Adipocyte (in vitro differentiated cells): ENCODE results near the gene CXCR1.

ENCODE experiments used
- DNase-seq: peaks from one replicate; pipeline ENCODE4 v3.0.0-alpha.2; 2015; ENCODE audit warnings: low read depth
- H3K27me3 ChIP-seq: replicated peaks from 2 replicates; pipeline ENCODE4 v1.7.0; 2013; ENCODE audit warnings: mild to moderate bottlenecking, low read length, moderate library complexity; ENCODE audit not compliant: control insufficient read depth, insufficient read depth
- H3K36me3 ChIP-seq: 2 replicates; pipeline ENCODE4 v1.7.0; 2013; ENCODE audit warnings: low read length, mild to moderate bottlenecking, moderate library complexity; ENCODE audit not compliant: control insufficient read depth, insufficient read depth, severe bottlenecking
- H3K4me1 ChIP-seq: 2 replicates; pipeline ENCODE4 v1.7.0; 2013; ENCODE audit warnings: mild to moderate bottlenecking, low read length, moderate library complexity; ENCODE audit not compliant: control insufficient read depth, insufficient read depth
- H3K4me3 ChIP-seq: 2 replicates; pipeline ENCODE4 v1.7.0; 2013; ENCODE audit warnings: mild to moderate bottlenecking, low read length, moderate library complexity
- H3K9ac ChIP-seq: 2 replicates; pipeline ENCODE4 v1.7.0; 2013; ENCODE audit warnings: mild to moderate bottlenecking, low read length, moderate library complexity
- H3K9me3 ChIP-seq: 2 replicates; pipeline ENCODE4 v1.7.0; 2013; ENCODE audit warnings: mild to moderate bottlenecking, low read length, moderate library complexity; ENCODE audit not compliant: control insufficient read depth

Gene CXCR1

GRCh38 chr2:218155953-218156479 lies 10.7 kb downstream of the CXCR1 start:
- no peaks in the 10 kb centered on the region for H3K36me3 ChIP-seq
- H3K9ac ChIP-seq, result no peak overlapping the region
- DNase-seq, result no peak
- peaks cover 48% of the 10 kb centered on the region for H3K27me3 ChIP-seq
- no peak overlapping the region for H3K4me3 ChIP-seq
- H3K9me3 ChIP-seq, result no peaks in the 10 kb centered on the region
- no peaks in the 10 kb centered on the region for H3K4me1 ChIP-seq

GRCh38 chr2:218152777-218153176 lies 14.0 kb downstream of the CXCR1 start:
- Histone ChIP-seq H3K9me3 (peaks cover 6% of the 10 kb centered on the region), H3K36me3 (no peaks in the 10 kb centered on the region), H3K9ac (no peak overlapping the region), H3K4me1 (no peaks in the 10 kb centered on the region), H3K4me3 (no peak overlapping the region), H3K27me3 (peaks cover 64% of the 10 kb centered on the region)
- no peak for DNase-seq

- no peak overlapping the region for H3K4me3 ChIP-seq
- H3K9me3 ChIP-seq, result peaks cover 6% of the 10 kb centered on the region
- H3K36me3 ChIP-seq, result no peaks in the 10 kb centered on the region
- H3K9ac ChIP-seq, result no peak overlapping the region
- no peaks in the 10 kb centered on the region for H3K4me1 ChIP-seq
- DNase-seq, result no peak
- H3K27me3 ChIP-seq, result peaks cover 64% of the 10 kb centered on the region
Observed at GRCh38 chr2:218152172-218152571, 14.6 kb downstream of the CXCR1 start.

GRCh38 chr2:218149848-218150440 lies 16.8 kb downstream of the CXCR1 start:
- Histone ChIP-seq H3K9me3 (peaks cover 20% of the 10 kb centered on the region), H3K4me3 (no peak overlapping the region), H3K27me3 (peaks cover 58% of the 10 kb centered on the region), H3K9ac (no peak overlapping the region), H3K36me3 (no peaks in the 10 kb centered on the region), H3K4me1 (no peaks in the 10 kb centered on the region)
- DNase-seq, result no peak

GRCh38 chr2:218149098-218149497 lies 17.7 kb downstream of the CXCR1 start:
- Histone ChIP-seq H3K9ac (no peak overlapping the region), H3K36me3 (no peaks in the 10 kb centered on the region), H3K27me3 (peaks cover 53% of the 10 kb centered on the region), H3K4me1 (no peaks in the 10 kb centered on the region), H3K4me3 (no peak overlapping the region), H3K9me3 (peaks cover 21% of the 10 kb centered on the region)
- DNase-seq, result no peak

GRCh38 chr2:218146056-218146455 lies 20.7 kb downstream of the CXCR1 start:
- Histone ChIP-seq H3K4me3 (no peak overlapping the region), H3K27me3 (peaks cover 47% of the 10 kb centered on the region), H3K9ac (no peak overlapping the region), H3K9me3 (peaks cover 25% of the 10 kb centered on the region), H3K36me3 (no peaks in the 10 kb centered on the region), H3K4me1 (no peaks in the 10 kb centered on the region)
- DNase-seq, result no peak

GRCh38 chr2:218145124-218145523 lies 21.6 kb downstream of the CXCR1 start:
- DNase-seq, result no peak
- no peak overlapping the region for H3K9ac ChIP-seq
- H3K36me3 ChIP-seq, result no peaks in the 10 kb centered on the region
- no peaks in the 10 kb centered on the region for H3K4me1 ChIP-seq
- H3K4me3 ChIP-seq, result no peak overlapping the region
- H3K27me3 ChIP-seq, result peaks cover 47% of the 10 kb centered on the region
- peaks cover 22% of the 10 kb centered on the region for H3K9me3 ChIP-seq

GRCh38 chr2:218138047-218138446 lies 28.7 kb downstream of the CXCR1 start:
- H3K27me3 ChIP-seq, result peaks cover 73% of the 10 kb centered on the region
- no peaks in the 10 kb centered on the region for H3K4me1 ChIP-seq
- no peak overlapping the region for H3K9ac ChIP-seq
- no peaks in the 10 kb centered on the region for H3K9me3 ChIP-seq
- H3K4me3 ChIP-seq, result no peak overlapping the region
- DNase-seq, result no peak
- H3K36me3 ChIP-seq, result no peaks in the 10 kb centered on the region

GRCh38 chr2:218137514-218137913 lies 29.2 kb downstream of the CXCR1 start:
- no peaks in the 10 kb centered on the region for H3K4me1 ChIP-seq
- no peak overlapping the region for H3K4me3 ChIP-seq
- peaks cover 70% of the 10 kb centered on the region for H3K27me3 ChIP-seq
- no peak for DNase-seq
- no peaks in the 10 kb centered on the region for H3K9me3 ChIP-seq
- H3K9ac ChIP-seq, result no peak overlapping the region
- H3K36me3 ChIP-seq, result no peaks in the 10 kb centered on the region

GRCh38 chr2:218130822-218131221 lies 35.9 kb downstream of the CXCR1 start:
- H3K27me3 ChIP-seq, result peaks cover 57% of the 10 kb centered on the region
- H3K4me3 ChIP-seq, result no peak overlapping the region
- peaks cover 12% of the 10 kb centered on the region for H3K4me1 ChIP-seq
- H3K36me3 ChIP-seq, result no peaks in the 10 kb centered on the region
- H3K9me3 ChIP-seq, result no peaks in the 10 kb centered on the region
- no peak for DNase-seq
- H3K9ac ChIP-seq, result no peak overlapping the region

- no peak for DNase-seq
- Histone ChIP-seq H3K9ac (no peak overlapping the region), H3K9me3 (no peaks in the 10 kb centered on the region), H3K27me3 (peaks cover 60% of the 10 kb centered on the region), H3K36me3 (no peaks in the 10 kb centered on the region), H3K4me3 (no peak overlapping the region), H3K4me1 (peaks cover 15% of the 10 kb centered on the region)
Observed at GRCh38 chr2:218130377-218130776, 36.4 kb downstream of the CXCR1 start.
